GM18498 (cell line): Measurements from ENCODE around the gene C11orf24.

Experiments used
- ATAC-seq: cut with Tn5 transposase; IDR thresholded peaks from one replicate; pipeline ENCODE4 v1.9.1; 2021; ENCODE audit warnings: mild to moderate bottlenecking, moderate library complexity; ENCODE audit not compliant: unreplicated experiment

C11orf24 gene

GRCh38 chr11:68271023-68271780 is 571 bp downstream of the C11orf24 start:
- ATAC-seq: peak; percentile 13

- ATAC-seq: no peak
Measured at GRCh38 chr11:68270196-68271022, 1.4 kb downstream of the C11orf24 start.

- no peak for ATAC-seq
Measured at GRCh38 chr11:68269414-68270081, 2.2 kb downstream of the C11orf24 start.

DNA sequence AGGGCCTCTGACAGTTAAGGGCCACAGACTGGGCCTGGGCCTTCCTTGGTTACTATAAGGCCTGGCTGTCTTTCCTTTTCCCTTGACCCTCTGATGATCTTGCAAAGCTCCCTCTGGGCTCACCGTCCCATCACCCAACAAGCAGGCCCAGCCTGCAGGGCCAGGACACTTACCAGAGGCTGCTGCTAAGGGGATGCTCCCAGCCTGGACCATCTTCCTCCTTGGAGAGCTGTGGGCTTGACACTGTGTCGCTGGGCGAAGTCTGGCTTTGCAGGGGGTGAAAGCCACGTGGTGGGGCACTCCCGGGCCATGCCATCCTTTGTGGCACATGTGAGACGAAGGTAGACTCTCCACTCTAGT is 3.9 kb downstream of the C11orf24 start:
- ATAC-seq: no peak

- ATAC-seq: no peak
Measured at GRCh38 chr11:68266936-68267880, 4.6 kb downstream of the C11orf24 start.

DNA sequence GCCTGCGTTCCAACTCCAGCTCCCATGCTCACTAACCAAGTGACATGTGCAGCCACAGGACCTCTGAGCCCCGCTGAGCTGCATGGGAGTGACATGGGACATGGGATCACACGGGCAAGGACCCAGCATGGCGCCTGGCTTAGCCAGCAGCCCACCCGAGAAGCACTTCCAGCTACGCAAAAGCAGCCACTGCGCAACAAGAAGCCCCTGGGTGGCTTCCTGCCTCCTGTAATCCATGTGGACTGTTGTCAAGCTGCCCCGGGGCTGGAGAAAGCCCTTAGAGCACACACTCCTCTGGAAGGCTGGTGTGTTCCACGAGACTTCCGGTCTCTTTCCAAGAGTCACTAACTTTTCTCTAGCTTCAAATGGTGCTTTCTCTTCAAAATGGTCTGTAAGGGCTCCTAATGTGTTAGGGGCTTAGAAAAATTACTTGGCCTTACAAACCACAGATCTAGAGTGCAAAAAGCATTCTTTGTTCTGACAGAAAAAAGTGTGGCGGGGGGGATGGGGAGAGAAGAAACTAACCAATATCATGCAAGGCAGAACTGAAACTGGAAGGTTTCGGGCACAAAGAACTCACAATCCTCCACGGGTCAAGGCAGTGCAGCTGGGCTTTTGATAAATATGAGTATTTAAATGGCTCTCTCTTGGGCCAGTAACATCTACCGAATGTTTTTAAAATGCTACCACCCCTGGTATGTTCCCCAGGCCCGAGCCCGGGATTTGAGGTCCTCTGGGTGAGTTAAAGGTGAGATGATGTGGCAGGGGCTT is 5.5 kb downstream of the C11orf24 start:
- ATAC-seq: peak; percentile 59

GRCh38 chr11:68264741-68265540 is 6.8 kb downstream of the C11orf24 start:
- ATAC-seq: no peak

DNA sequence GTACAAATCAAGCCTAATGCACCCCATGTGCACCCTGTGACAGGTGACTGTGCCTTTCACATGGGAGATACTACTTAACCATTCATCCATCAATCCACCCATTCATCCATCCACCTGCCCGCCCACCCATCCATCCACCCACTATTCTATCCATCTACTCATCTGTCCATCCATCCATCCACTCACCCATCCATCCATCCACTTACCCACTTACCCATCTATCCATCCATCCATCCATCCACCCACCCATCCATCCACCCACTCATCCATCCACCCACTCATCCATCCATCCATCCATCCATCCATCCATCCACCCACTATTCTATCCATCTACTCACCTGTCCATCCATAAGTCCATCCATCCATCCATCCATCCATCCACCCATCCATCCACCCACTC is 7.5 kb downstream of the C11orf24 start:
- ATAC-seq: no peak

GRCh38 chr11:68263444-68264035 is 8.2 kb downstream of the C11orf24 start:
- no peak for ATAC-seq

DNA sequence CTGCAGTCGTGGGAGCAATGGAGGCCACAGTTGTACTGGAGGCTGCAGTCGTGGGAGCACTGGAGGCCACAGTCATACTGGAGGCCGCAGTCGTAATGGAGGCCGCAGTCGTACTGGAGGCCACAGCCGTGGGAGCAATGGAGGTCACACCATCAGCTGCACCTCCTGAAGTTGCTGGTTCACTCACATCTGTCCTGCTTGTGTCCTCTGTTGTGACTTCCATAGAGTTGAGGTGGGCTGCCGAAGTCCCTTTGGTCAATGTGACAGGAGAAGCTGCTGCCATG is 9.3 kb downstream of the C11orf24 start:
- no peak for ATAC-seq

- no peak for ATAC-seq
Measured at GRCh38 chr11:68261749-68262543, 9.8 kb downstream of the C11orf24 start.

GRCh38 chr11:68261006-68261405 is 10.8 kb downstream of the C11orf24 start:
- no peak for ATAC-seq

DNA sequence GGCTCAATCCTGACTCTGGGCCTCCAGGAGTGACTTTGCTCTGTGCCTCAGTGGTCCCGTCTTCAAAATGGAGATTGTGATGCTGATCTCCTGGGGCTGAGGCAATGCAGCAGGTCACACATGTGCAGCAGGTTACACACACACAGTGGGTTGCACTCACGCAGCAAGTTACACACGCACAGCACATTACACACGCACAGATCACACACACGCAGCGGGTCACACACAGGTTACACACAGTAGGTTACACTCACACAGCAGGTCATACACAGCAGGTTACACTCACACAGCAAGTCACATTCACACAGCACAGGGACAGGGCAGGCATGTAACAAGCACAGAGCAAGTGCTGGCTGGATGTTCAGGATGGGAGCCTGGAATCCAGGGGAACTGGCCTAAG is 11.3 kb downstream of the C11orf24 start:
- no peak for ATAC-seq

DNA sequence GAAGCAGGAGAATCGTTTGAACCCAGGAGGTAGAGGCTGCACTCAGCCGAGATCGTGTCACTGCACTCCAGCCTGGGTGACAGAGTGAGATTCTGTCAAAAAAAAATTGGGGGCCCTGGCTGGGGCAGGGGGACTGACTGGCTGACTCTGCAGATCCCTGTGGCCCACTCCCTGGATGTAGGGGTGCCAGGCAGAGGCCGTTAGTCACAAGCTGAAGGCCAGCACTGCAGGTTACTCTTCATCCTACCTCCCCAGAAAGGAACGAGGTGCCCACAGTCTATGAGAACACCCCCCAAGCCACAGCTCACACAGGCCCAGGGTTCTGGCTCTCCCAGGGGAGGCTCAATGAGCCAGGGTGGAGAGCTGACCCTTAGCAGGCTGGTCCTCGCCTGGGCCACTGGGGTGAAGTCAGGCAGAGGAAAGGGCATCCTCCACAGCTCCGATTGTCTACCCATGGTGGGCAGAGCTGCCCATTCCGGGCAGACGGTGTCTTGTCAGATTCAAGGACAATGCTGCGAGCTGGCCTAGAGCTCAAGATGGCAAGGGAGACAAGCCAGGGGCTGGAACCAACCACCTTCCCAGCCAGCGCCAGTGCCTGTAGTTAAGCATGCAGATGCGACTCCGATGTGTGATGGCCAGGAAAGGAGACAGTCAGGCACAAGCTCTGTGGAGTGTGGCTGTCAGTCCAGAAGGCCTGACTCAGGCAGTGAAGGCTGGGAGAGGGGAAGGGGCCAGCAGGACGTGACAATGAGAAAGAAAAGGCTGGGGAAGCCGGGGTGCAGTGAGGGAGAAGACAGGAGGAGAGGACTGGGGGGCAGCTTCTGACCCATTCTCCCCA is 12.4 kb downstream of the C11orf24 start:
- ATAC-seq: no peak

DNA sequence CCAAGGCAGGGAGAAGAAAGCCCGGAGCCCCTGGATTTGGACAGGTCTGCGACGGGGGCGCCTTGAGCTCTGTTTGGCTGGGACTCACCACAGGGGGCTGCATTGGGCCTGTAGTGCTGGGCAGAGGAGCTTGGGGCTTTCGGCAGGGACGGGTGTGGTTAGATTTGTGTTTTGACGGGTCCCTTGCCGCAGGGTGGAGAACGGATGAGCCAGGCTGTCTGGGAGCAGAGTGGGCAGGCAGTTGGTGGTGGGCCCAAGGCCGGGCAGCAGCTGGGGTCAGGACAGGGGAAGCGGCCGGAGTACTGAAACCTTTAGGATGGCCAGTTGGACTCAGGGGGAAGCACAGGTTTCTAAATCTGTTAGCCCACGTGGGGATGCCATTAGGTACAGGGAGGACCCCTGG is 13.4 kb downstream of the C11orf24 start:
- ATAC-seq: no peak

- peak; percentile 45 for ATAC-seq
Measured at GRCh38 chr11:68257477-68258362, 14.1 kb downstream of the C11orf24 start.
